OCI-LY1 (cell line): ENCODE measurements around the gene ICAM1.

Experiments used
- CTCF ChIP-seq: fragments of 200-600 bp; sonication (generic), shearing (Covaris generic); IDR thresholded peaks from 2 replicates; pipeline ENCODE4 v1.5.1; 2017; ENCODE audit warnings: mild to moderate bottlenecking, antibody characterized with exemption, low read length, moderate library complexity, mixed read lengths
- EZH2 ChIP-seq: fragments of 200-600 bp; sonication (generic), shearing (Covaris generic); IDR thresholded peaks from 2 replicates; pipeline ENCODE4 v1.8.0; 2017; ENCODE audit warnings: borderline replicate concordance, mixed run types, mild to moderate bottlenecking, antibody characterized with exemption, low read length, moderate library complexity, mixed read lengths

DNA sequence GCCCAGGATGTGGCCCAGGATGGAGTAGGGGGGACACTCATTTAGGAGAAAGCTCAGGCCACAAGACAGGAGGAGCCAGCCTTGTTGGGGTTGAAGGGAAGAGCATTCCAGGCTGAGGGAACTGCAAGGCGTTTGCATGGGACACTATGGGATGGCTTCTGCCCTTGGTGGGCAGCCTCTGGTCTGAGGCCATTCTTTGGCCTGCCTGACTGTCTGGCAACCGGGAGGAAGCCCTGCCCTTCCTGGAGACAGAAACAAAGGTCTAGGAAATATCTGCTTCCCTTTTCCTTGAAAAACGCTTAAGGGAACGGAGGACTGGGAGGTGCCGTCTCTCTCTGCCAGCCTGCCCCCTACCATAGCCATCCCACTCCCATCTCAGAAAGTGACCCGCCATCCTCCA lies 2.8 kb upstream of the ICAM1 start:
- no peak for TF ChIP-seq CTCF
- TF ChIP-seq EZH2, result no peak
